HepG2 (cell line): ENCODE data around the gene SH3YL1. TPM values are rescaled to one million over a fixed set of nuclear protein-coding genes. Genes with fewer than 3 reads are reported as not detected.

Experiments used
- ATAD3A ChIP-seq: sonication (generic); formaldehyde crosslinking; IDR thresholded peaks from 2 replicates; pipeline ENCODE4 v1.4.0; 2020; ENCODE audit warnings: missing genetic modification reagents
- BRCA1 ChIP-seq: sonication (generic); formaldehyde crosslinking; IDR thresholded peaks from 2 replicates; pipeline ENCODE4 v1.4.0; 2020; ENCODE audit warnings: missing genetic modification reagents
- CBX1 ChIP-seq: IDR thresholded peaks from one replicate; pipeline ENCODE4 v1.6.1; 2016; ENCODE audit warnings: antibody characterized with exemption, low read depth
- ELF4 ChIP-seq: sonication (generic); formaldehyde crosslinking; IDR thresholded peaks from 2 replicates; pipeline ENCODE4 v1.5.0; 2020; ENCODE audit warnings: missing genetic modification reagents, mild to moderate bottlenecking, moderate library complexity, borderline replicate concordance
- FOXA1 ChIP-seq, 2 experiments: fragments of 450-650 bp in 1 of 2; sonication (generic) in 1 of 2; formaldehyde crosslinking in 1 of 2; IDR thresholded peaks; 2 replicates each; pipeline versions ENCODE4 v1.4.0 to v1.6.1; 2016 to 2020; ENCODE audit warnings: missing genetic modification reagents in 1 of 2
- HNRNPLL ChIP-seq: fragments of 200-400 bp; formaldehyde crosslinking; IDR thresholded peaks from 2 replicates; pipeline ENCODE4 v1.6.1; 2017; ENCODE audit warnings: mild to moderate bottlenecking, low read depth, low read length; ENCODE audit not compliant: poor library complexity, severe bottlenecking
- KMT2B ChIP-seq: IDR thresholded peaks from 2 replicates; pipeline ENCODE4 v1.6.1; 2016; ENCODE audit warnings: missing genetic modification reagents, missing compliant biosample characterization
- MXD4 ChIP-seq: IDR thresholded peaks from 2 replicates; pipeline ENCODE4 v1.6.1; 2016; ENCODE audit warnings: mild to moderate bottlenecking, missing biosample characterization, missing genetic modification reagents
- ONECUT2 ChIP-seq: sonication (generic); formaldehyde crosslinking; IDR thresholded peaks from 2 replicates; pipeline ENCODE4 v1.4.0; 2020; ENCODE audit warnings: missing genetic modification reagents
- PTBP1 ChIP-seq: fragments of 200-400 bp; formaldehyde crosslinking; IDR thresholded peaks from 2 replicates; pipeline ENCODE4 v1.6.1; 2018; ENCODE audit warnings: low read length, low read depth; ENCODE audit not compliant: poor library complexity, severe bottlenecking
- REXO4 ChIP-seq: sonication (generic); formaldehyde crosslinking; IDR thresholded peaks from 2 replicates; pipeline ENCODE4 v1.8.0; 2022; ENCODE audit warnings: missing genetic modification reagents, mild to moderate bottlenecking, borderline replicate concordance
- SNAPC2 ChIP-seq: sonication (generic); formaldehyde crosslinking; IDR thresholded peaks from 2 replicates; pipeline ENCODE4 v1.8.1; 2022; ENCODE audit warnings: mild to moderate bottlenecking, missing genetic modification reagents
- TBX2 ChIP-seq: sonication (generic); formaldehyde crosslinking; IDR thresholded peaks from 2 replicates; pipeline ENCODE4 v1.5.0; 2020; ENCODE audit warnings: missing genetic modification reagents, mild to moderate bottlenecking, borderline replicate concordance
- TCF12 ChIP-seq, 2 experiments: fragments of 450-650 bp in 1 of 2; sonication (generic) in 1 of 2; formaldehyde crosslinking in 1 of 2; IDR thresholded peaks; 2 replicates each; pipeline versions ENCODE4 v1.6.1 to v1.8.0; 2017 to 2022; ENCODE audit warnings: antibody characterized with exemption in 1 of 2, mild to moderate bottlenecking in 1 of 2, missing genetic modification reagents in 1 of 2, moderate library complexity in 1 of 2
- TMF1 ChIP-seq: sonication (generic); formaldehyde crosslinking; IDR thresholded peaks from 2 replicates; pipeline ENCODE4 v1.8.1; 2022; ENCODE audit warnings: low read depth, missing genetic modification reagents
- ZNF138 ChIP-seq: sonication (generic); formaldehyde crosslinking; IDR thresholded peaks from 2 replicates; pipeline ENCODE4 v1.5.0; 2020; ENCODE audit warnings: mild to moderate bottlenecking, low read depth, missing genetic modification reagents
- ZNF232 ChIP-seq: sonication (generic); formaldehyde crosslinking; IDR thresholded peaks from 2 replicates; pipeline ENCODE4 v1.4.0; 2020; ENCODE audit warnings: missing genetic modification reagents, borderline replicate concordance
- ZNF350 ChIP-seq: sonication (generic); formaldehyde crosslinking; IDR thresholded peaks from 2 replicates; pipeline ENCODE4 v1.4.0; 2020; ENCODE audit warnings: mild to moderate bottlenecking, low read depth, missing genetic modification reagents, borderline replicate concordance
- ZNF446 ChIP-seq: sonication (generic); formaldehyde crosslinking; IDR thresholded peaks from 2 replicates; pipeline ENCODE4 v1.5.0; 2020; ENCODE audit warnings: mild to moderate bottlenecking, missing genetic modification reagents
- ZNF598 ChIP-seq: sonication (generic); formaldehyde crosslinking; IDR thresholded peaks from 2 replicates; pipeline ENCODE4 v1.5.1; 2020; ENCODE audit warnings: mild to moderate bottlenecking, missing genetic modification reagents, borderline replicate concordance
- ZSCAN9 ChIP-seq: IDR thresholded peaks from 2 replicates; pipeline ENCODE4 v1.6.1; 2016; ENCODE audit warnings: borderline replicate concordance
- polyA plus RNA-seq, 8 experiments: library from polyadenylated mRNA; depleted of rRNA in 3 of 8; stranded (reverse) in 7 of 8; unstranded in 1 of 8; fragments of >200 nt; fragmentation: Illumina TruSeq in 4 of 8; extraction: Trizol in 4 of 8; gene quantifications; 2 replicates each; pipeline versions ENCODE4 v1.2.1 to v1.2.3, GENCODE V29; 2011 to 2016; ENCODE audit warnings: low read depth in 4 of 8, missing spikeins in 1 of 8, mixed read lengths in 1 of 8; ENCODE audit not compliant: insufficient read depth in 1 of 8
- total RNA-seq, 5 experiments: library from RNA; depleted of rRNA; stranded (reverse); fragments of >200 nt; fragmentation: Illumina TruSeq; extraction: Trizol; gene quantifications; 2 replicates each; pipeline ENCODE4 v1.2.3, GENCODE V29; 2016; ENCODE audit warnings: low read depth in 1 of 5
- TF ChIP-seq, protein P1 (sequence below): IDR thresholded peaks from 2 replicates; pipeline ENCODE4 v1.6.1; 2016; ENCODE audit warnings: control low read depth
- TF ChIP-seq, protein P2 (sequence below): sonication (generic); formaldehyde crosslinking; IDR thresholded peaks from 2 replicates; pipeline ENCODE4 v1.8.0; 2022; ENCODE audit warnings: missing genetic modification reagents, mild to moderate bottlenecking, moderate library complexity, borderline replicate concordance
- TF ChIP-seq, protein P3 (sequence below): IDR thresholded peaks from 2 replicates; pipeline ENCODE4 v1.6.1; 2018; ENCODE audit warnings: missing genetic modification reagents
- TF ChIP-seq, protein P4 (sequence below): sonication (generic); formaldehyde crosslinking; IDR thresholded peaks from 2 replicates; pipeline ENCODE4 v1.4.0; 2020; ENCODE audit warnings: mild to moderate bottlenecking, missing genetic modification reagents, borderline replicate concordance

Gene SH3YL1
- total and polyA plus RNA-seq, 2 of the 13 experiments (the other 11 are each of a cell fraction or from before 2014, with no cell fraction given): 13.0 to 48.2 TPM

DNA sequence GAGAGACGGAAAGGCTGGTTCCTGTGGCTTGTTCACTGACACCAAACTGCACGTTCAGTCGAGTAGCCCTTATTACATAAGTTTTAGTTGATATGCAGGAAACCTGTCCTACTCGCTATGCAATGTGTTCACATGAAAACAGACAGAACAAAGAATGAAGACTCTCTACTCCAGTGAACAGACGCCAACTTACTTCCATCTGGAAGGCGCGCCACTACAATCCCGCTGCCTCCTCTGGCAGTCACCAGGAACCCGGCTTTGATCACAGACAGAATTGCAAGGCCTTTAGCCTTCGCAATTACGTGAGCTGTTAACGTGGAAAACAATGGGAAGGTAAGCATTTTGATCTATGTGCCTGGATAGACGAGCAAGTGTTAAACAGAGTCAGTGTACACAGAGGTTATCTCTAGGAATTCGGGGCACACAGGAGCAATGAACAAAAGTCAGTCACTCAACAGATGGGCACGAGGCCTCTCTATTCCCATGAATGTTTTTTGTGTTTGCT is 14.2 kb downstream of the SH3YL1 start (continued):
- TF ChIP-seq FOXA1 (IDR thresholded peaks at IDR 0.05) (no peak), FOXA1 (CRISPR knock-in tag; IDR thresholded peaks at IDR 0.05) (peak; percentile 94), ZNF232 (peak; percentile 91), CBX1 (no peak), REXO4 (CRISPR knock-in tag) (no peak; the same call in 1 of the 2 replicates), KMT2B (CRISPR knock-in tag) (peak; percentile 54), TCF12 (IDR thresholded peaks at IDR 0.05) (no peak), TCF12 (CRISPR knock-in tag; IDR thresholded peaks at IDR 0.05) (peak; percentile 81; the same call in 1 of the 2 replicates), ATAD3A (CRISPR knock-in tag) (no peak), HNRNPLL (no peak), MXD4 (no peak; the same call in 1 of the 2 replicates), ZSCAN9 (peak; percentile 83; the same call in 1 of the 2 replicates), ZNF138 (CRISPR knock-in tag) (no peak), ZNF446 (CRISPR knock-in tag) (0 out of 2 replicates have a peak, but pooled peaks have one; percentile 29), ZNF598 (CRISPR knock-in tag) (no peak), PTBP1 (no peak), ELF4 (CRISPR knock-in tag) (no peak; the same call in 1 of the 2 replicates), ONECUT2 (CRISPR knock-in tag) (no peak), TBX2 (CRISPR knock-in tag) (peak; percentile 100), BRCA1 (CRISPR knock-in tag) (peak; percentile 85; the same call in 1 of the 2 replicates), ZNF350 (CRISPR knock-in tag) (peak; percentile 58; the same call in 1 of the 2 replicates), SNAPC2 (CRISPR knock-in tag) (peak; percentile 95; the same call in 1 of the 2 replicates), TMF1 (CRISPR knock-in tag) (no peak)
- TF ChIP-seq, protein P1, sequence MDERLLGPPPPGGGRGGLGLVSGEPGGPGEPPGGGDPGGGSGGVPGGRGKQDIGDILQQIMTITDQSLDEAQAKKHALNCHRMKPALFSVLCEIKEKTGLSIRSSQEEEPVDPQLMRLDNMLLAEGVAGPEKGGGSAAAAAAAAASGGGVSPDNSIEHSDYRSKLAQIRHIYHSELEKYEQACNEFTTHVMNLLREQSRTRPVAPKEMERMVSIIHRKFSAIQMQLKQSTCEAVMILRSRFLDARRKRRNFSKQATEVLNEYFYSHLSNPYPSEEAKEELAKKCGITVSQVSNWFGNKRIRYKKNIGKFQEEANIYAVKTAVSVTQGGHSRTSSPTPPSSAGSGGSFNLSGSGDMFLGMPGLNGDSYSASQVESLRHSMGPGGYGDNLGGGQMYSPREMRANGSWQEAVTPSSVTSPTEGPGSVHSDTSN: no peak
- TF ChIP-seq, protein P2, sequence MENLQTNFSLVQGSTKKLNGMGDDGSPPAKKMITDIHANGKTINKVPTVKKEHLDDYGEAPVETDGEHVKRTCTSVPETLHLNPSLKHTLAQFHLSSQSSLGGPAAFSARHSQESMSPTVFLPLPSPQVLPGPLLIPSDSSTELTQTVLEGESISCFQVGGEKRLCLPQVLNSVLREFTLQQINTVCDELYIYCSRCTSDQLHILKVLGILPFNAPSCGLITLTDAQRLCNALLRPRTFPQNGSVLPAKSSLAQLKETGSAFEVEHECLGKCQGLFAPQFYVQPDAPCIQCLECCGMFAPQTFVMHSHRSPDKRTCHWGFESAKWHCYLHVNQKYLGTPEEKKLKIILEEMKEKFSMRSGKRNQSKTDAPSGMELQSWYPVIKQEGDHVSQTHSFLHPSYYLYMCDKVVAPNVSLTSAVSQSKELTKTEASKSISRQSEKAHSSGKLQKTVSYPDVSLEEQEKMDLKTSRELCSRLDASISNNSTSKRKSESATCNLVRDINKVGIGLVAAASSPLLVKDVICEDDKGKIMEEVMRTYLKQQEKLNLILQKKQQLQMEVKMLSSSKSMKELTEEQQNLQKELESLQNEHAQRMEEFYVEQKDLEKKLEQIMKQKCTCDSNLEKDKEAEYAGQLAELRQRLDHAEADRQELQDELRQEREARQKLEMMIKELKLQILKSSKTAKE (CRISPR knock-in tag): peak; percentile 93
- TF ChIP-seq, protein P3, sequence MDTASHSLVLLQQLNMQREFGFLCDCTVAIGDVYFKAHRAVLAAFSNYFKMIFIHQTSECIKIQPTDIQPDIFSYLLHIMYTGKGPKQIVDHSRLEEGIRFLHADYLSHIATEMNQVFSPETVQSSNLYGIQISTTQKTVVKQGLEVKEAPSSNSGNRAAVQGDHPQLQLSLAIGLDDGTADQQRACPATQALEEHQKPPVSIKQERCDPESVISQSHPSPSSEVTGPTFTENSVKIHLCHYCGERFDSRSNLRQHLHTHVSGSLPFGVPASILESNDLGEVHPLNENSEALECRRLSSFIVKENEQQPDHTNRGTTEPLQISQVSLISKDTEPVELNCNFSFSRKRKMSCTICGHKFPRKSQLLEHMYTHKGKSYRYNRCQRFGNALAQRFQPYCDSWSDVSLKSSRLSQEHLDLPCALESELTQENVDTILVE (CRISPR knock-in tag): peak; percentile 69; the same call in 1 of the 2 replicates
- TF ChIP-seq, protein P4, sequence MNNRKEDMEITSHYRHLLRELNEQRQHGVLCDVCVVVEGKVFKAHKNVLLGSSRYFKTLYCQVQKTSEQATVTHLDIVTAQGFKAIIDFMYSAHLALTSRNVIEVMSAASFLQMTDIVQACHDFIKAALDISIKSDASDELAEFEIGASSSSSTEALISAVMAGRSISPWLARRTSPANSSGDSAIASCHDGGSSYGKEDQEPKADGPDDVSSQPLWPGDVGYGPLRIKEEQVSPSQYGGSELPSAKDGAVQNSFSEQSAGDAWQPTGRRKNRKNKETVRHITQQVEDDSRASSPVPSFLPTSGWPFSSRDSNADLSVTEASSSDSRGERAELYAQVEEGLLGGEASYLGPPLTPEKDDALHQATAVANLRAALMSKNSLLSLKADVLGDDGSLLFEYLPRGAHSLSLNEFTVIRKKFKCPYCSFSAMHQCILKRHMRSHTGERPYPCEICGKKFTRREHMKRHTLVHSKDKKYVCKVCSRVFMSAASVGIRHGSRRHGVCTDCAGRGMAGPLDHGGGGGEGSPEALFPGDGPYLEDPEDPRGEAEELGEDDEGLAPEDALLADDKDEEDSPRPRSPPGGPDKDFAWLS (CRISPR knock-in tag): no peak
